ENCODE data around the gene HOXD12. TPM values are rescaled to one million over a fixed set of nuclear protein-coding genes. Genes with fewer than 3 reads are reported as not detected.

HOXD12 gene
- polyA plus RNA-seq, 1 of the 3 experiments (the other 2 are of a cell fraction) = not detected

DNA sequence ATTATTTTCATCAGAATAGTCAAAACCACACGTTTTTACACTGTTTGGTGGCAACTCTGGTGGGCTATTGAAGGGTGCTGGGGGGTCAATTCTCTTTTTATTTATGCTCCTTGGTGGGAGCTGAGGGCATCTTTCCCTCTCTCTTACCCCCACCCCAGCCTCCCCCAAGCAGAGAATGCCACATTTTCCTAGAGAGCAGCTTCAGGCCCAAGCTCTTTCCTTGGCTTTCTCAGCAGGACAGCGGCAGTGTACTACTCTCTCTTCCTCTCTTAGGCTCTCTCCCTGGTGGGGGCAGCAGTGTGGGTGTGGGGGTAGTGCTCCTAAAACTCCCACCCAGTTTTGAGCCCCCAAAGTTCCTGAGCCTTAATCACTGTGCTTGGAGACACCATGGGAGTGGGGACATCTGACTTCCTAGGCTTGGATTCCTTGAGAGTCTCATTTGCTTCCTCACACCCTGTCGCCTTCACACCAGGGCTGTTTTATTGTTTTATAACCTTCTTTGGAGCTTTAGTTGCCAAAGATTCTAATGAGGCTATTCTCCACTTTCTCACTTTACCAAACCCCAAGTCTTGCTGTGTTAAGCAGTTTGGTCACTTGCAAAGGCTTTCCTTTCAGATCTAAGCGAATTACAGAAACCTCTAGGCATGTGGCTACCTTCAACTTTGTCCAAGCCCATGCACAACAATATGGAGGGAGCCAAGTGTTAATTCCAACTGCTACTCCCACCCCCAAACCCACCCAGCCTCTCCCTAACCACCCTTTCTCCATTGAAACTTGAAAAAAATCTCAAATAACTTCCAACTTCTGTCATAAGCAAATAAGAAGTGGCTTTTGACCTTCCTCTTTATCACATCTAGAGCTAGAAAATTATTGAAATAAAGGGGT lies 45.7 kb downstream of the HOXD12 start:
- no peak overlapping the region for H3K4me2 ChIP-seq
- peaks cover 0 to 14% of the 10 kb centered on the region in 2 experiments; a peak in 1 of 4 replicates for H3K4me1 ChIP-seq (ENCODE audit: control insufficient read depth in 1 of 2, insufficient read depth in 2 of 2, low read depth in 1 of 2, low read length in 1 of 2)
- DNase-seq = no peak
- H3K36me3 ChIP-seq (replicated peaks in 1 of 2; ENCODE audit: control insufficient read depth in 1 of 2, insufficient read depth in 2 of 2, low read length in 1 of 2) = no peaks in the 10 kb centered on the region
- 88% methylated on average over 4 of the region's 4 CpGs for WGBS (ENCODE audit: low lambda C conversion rate)
- H4K20me1 ChIP-seq (ENCODE audit: insufficient read depth) = no peaks in the 10 kb centered on the region
- no peaks in the 10 kb centered on the region for H3K9me3 ChIP-seq
- TF ChIP-seq TAF1 (IDR thresholded peaks at IDR 0.05; ENCODE audit: borderline replicate concordance, low read depth, low read length) = no peak
- TF ChIP-seq POLR2AphosphoS5 (IDR thresholded peaks at IDR 0.05; ENCODE audit: low read depth, low read length) = no peak
- TF ChIP-seq, protein P1, sequence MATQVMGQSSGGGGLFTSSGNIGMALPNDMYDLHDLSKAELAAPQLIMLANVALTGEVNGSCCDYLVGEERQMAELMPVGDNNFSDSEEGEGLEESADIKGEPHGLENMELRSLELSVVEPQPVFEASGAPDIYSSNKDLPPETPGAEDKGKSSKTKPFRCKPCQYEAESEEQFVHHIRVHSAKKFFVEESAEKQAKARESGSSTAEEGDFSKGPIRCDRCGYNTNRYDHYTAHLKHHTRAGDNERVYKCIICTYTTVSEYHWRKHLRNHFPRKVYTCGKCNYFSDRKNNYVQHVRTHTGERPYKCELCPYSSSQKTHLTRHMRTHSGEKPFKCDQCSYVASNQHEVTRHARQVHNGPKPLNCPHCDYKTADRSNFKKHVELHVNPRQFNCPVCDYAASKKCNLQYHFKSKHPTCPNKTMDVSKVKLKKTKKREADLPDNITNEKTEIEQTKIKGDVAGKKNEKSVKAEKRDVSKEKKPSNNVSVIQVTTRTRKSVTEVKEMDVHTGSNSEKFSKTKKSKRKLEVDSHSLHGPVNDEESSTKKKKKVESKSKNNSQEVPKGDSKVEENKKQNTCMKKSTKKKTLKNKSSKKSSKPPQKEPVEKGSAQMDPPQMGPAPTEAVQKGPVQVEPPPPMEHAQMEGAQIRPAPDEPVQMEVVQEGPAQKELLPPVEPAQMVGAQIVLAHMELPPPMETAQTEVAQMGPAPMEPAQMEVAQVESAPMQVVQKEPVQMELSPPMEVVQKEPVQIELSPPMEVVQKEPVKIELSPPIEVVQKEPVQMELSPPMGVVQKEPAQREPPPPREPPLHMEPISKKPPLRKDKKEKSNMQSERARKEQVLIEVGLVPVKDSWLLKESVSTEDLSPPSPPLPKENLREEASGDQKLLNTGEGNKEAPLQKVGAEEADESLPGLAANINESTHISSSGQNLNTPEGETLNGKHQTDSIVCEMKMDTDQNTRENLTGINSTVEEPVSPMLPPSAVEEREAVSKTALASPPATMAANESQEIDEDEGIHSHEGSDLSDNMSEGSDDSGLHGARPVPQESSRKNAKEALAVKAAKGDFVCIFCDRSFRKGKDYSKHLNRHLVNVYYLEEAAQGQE (IDR thresholded peaks at IDR 0.05; ENCODE audit: low read depth, low read length) = no peak
- no peak for TF ChIP-seq ELF1 (IDR thresholded peaks at IDR 0.05)
- TF ChIP-seq EZH2phosphoT487 (IDR thresholded peaks at IDR 0.05; ENCODE audit: borderline replicate concordance, low read depth) = no peak
- TF ChIP-seq CHD2 (IDR thresholded peaks at IDR 0.05; ENCODE audit: low read length, partially characterized antibody) = no peak
- H2AFZ ChIP-seq (ENCODE audit: low read depth) = no peak overlapping the region
- ChIA-PET POLR2A (interaction anchor here (0.5 kb wide), 1 partner anchor 511 kb away, joined by 3 read pairs; no protein-coding TSS in a partner anchor), CTCF (interaction anchor here (1.1 to 26.1 kb wide), 8 partner anchors 13 to 669 kb away, joined by 3 to 1047 read pairs (median 10); partner anchors contain the start of gene HOXD9)
- no peak overlapping the region; a peak in 1 of 4 replicates for H3K27ac ChIP-seq (ENCODE audit: low read depth in 2 of 2, low read length in 1 of 2)
- H3K9me2 ChIP-seq = no peaks in the 10 kb centered on the region
- H3K79me2 ChIP-seq (ENCODE audit: insufficient read depth) = peaks cover 13% of the 10 kb centered on the region
- no peaks in the 10 kb centered on the region for H3F3A ChIP-seq (replicated peaks; ENCODE audit: insufficient read depth)
- H3K9ac ChIP-seq = no peak overlapping the region
- no peaks in the 10 kb centered on the region for H3K27me3 ChIP-seq (ENCODE audit: insufficient read depth)
- H3K4me3 ChIP-seq (ENCODE audit: low read depth in 2 of 2, low read length in 1 of 2) = no peak overlapping the region

DNA sequence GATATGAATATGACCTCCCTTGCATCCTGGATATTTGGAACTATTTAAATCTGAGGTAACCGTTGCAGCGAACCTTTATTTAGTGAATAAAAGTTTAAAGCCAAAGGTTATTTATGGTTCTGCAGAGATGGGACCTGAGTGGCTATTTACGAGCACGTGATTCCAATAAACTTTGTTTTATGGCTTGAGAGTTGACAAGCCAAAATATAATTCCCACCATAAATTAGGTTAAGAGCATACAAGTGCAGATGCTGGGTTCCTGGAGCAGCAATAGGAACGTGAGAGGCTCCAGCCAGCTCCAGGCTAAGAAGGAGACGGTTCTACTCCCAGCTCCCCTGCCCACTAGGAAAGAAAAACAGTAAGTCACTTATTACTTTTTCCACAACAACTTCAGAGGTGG lies 46.5 kb downstream of the HOXD12 start:
- no peak for DNase-seq
- H3K9ac ChIP-seq = no peak overlapping the region
- peaks cover 9% of the 10 kb centered on the region for H3K79me2 ChIP-seq (ENCODE audit: insufficient read depth)
- 77% methylated on average over 6 of the region's 6 CpGs for WGBS (ENCODE audit: low lambda C conversion rate)
- H3K4me3 ChIP-seq (ENCODE audit: low read depth in 2 of 2, low read length in 1 of 2) = no peak overlapping the region
- ChIA-PET CTCF (interaction anchor here (1.2 to 11.3 kb wide), 6 partner anchors 22 to 506 kb away, joined by 3 to 154 read pairs (median 10); partner anchors contain the start of gene HOXD9), POLR2A (no interaction called here)
- no peaks in the 10 kb centered on the region for H3F3A ChIP-seq (replicated peaks; ENCODE audit: insufficient read depth)
- no peak for TF ChIP-seq USF2 (IDR thresholded peaks at IDR 0.05; ENCODE audit: borderline replicate concordance, low read depth, low read length)
- TF ChIP-seq, protein P1 (IDR thresholded peaks at IDR 0.05; ENCODE audit: low read depth, low read length) = no peak
- no peak for TF ChIP-seq POLR2AphosphoS5 (IDR thresholded peaks at IDR 0.05; ENCODE audit: low read depth, low read length)
- TF ChIP-seq GATA2 (CRISPR knock-in tag; IDR thresholded peaks at IDR 0.05) = no peak
- TF ChIP-seq YY1 (IDR thresholded peaks at IDR 0.05; ENCODE audit: low read depth) = no peak
- no peak for TF ChIP-seq MEF2A (IDR thresholded peaks at IDR 0.05; ENCODE audit: borderline replicate concordance, low read depth)
- TF ChIP-seq RAD21 (IDR thresholded peaks at IDR 0.05; ENCODE audit: low read length) = no peak
- TF ChIP-seq EP300 (IDR thresholded peaks at IDR 0.05; ENCODE audit: borderline replicate concordance in 1 of 2, low read depth in 1 of 2, low read length in 1 of 2) = no peak
- TF ChIP-seq CHD2 (IDR thresholded peaks at IDR 0.05; ENCODE audit: low read length, partially characterized antibody) = no peak
- no peak for TF ChIP-seq TCF12 (IDR thresholded peaks at IDR 0.05)
- TF ChIP-seq FOXM1 (IDR thresholded peaks at IDR 0.05; ENCODE audit: low read depth) = no peak
- no peak overlapping the region for H2AFZ ChIP-seq (ENCODE audit: low read depth)
- peaks cover 0 to 9% of the 10 kb centered on the region in 2 experiments; a peak in 1 of 4 replicates for H3K4me1 ChIP-seq (ENCODE audit: control insufficient read depth in 1 of 2, insufficient read depth in 2 of 2, low read depth in 1 of 2, low read length in 1 of 2)
- no peaks in the 10 kb centered on the region for H3K36me3 ChIP-seq (replicated peaks in 1 of 2; ENCODE audit: control insufficient read depth in 1 of 2, insufficient read depth in 2 of 2, low read length in 1 of 2)
- H3K27ac ChIP-seq (ENCODE audit: low read depth in 2 of 2, low read length in 1 of 2) = no peak overlapping the region
- H3K4me2 ChIP-seq = no peak overlapping the region
- no peaks in the 10 kb centered on the region for H3K9me2 ChIP-seq
- no peaks in the 10 kb centered on the region for H3K9me3 ChIP-seq
- H3K27me3 ChIP-seq (ENCODE audit: insufficient read depth) = no peaks in the 10 kb centered on the region
- H4K20me1 ChIP-seq (ENCODE audit: insufficient read depth) = no peaks in the 10 kb centered on the region

Measured in SK-N-SH (cell line).